ENCODE data around the gene HLCS. TPM values are rescaled to one million over a fixed set of nuclear protein-coding genes. Genes with fewer than 3 reads are reported as not detected.

The HLCS gene
- total RNA-seq, 1 donor: 11.0 TPM

GRCh38 chr21:36987845-36988244, 21.4 kb upstream of the HLCS start:
- no peak for DNase-seq (ENCODE audit: low read depth in 2 of 3, low spot score in 2 of 3)

GRCh38 chr21:36985751-36986594, 19.5 kb upstream of the HLCS start:
- no peak for DNase-seq (ENCODE audit: low read depth in 2 of 3, low spot score in 2 of 3)

- no peak for DNase-seq (ENCODE audit: low read depth in 2 of 3, low spot score in 2 of 3)
Measured at GRCh38 chr21:36981977-36982700, 15.7 kb upstream of the HLCS start.

GRCh38 chr21:36981049-36981391, 14.6 kb upstream of the HLCS start:
- DNase-seq (ENCODE audit: low read depth in 2 of 3, low spot score in 2 of 3): no peak

- DNase-seq (ENCODE audit: low read depth in 2 of 3, low spot score in 2 of 3): no peak
Measured at GRCh38 chr21:36980280-36981048, 14.0 kb upstream of the HLCS start.

GRCh38 chr21:36976882-36977651, 10.6 kb upstream of the HLCS start:
- peak in 2 of 3 donors; percentile 83 to 88 for DNase-seq (ENCODE audit: low read depth in 2 of 3, low spot score in 2 of 3)

- DNase-seq (ENCODE audit: low read depth in 2 of 3, low spot score in 2 of 3): no peak
Measured at GRCh38 chr21:36976228-36976861, 9.9 kb upstream of the HLCS start.

GRCh38 chr21:36974851-36975192, 8.4 kb upstream of the HLCS start:
- DNase-seq (ENCODE audit: low read depth in 2 of 3, low spot score in 2 of 3): no peak

GRCh38 chr21:36973986-36974850, 7.7 kb upstream of the HLCS start:
- no peak for DNase-seq (ENCODE audit: low read depth in 2 of 3, low spot score in 2 of 3)

- no peak for DNase-seq (ENCODE audit: low read depth in 2 of 3, low spot score in 2 of 3)
Measured at GRCh38 chr21:36968976-36969375, 2.5 kb upstream of the HLCS start.

GRCh38 chr21:36968414-36968813, 1.9 kb upstream of the HLCS start:
- no peak for DNase-seq (ENCODE audit: low read depth in 2 of 3, low spot score in 2 of 3)

- DNase-seq (ENCODE audit: low read depth in 2 of 3, low spot score in 2 of 3): peak in 2 of 3 donors; percentile 22 to 49
Measured at GRCh38 chr21:36966821-36967768, 626 bp upstream of the HLCS start.

GRCh38 chr21:36965720-36966065, 776 bp downstream of the HLCS start:
- DNase-seq (ENCODE audit: low read depth in 2 of 3, low spot score in 2 of 3): no peak

GRCh38 chr21:36964827-36965719, 1.4 kb downstream of the HLCS start:
- DNase-seq (ENCODE audit: low read depth in 2 of 3, low spot score in 2 of 3): peak in 1 of 3 donors; percentile 6

GRCh38 chr21:36964398-36964797, 2.1 kb downstream of the HLCS start:
- no peak for DNase-seq (ENCODE audit: low read depth in 2 of 3, low spot score in 2 of 3)

- peak in 1 of 3 donors; percentile 25 for DNase-seq (ENCODE audit: low read depth in 2 of 3, low spot score in 2 of 3)
Measured at GRCh38 chr21:36962098-36962780, 4.2 kb downstream of the HLCS start.

Data from hematopoietic multipotent progenitor cell (in vitro differentiated cells).